Right kidney (tissue), 1 donor: ENCODE data around the gene CCDC88C.
"Not testable (repeated sequence)": the region's sequence is repeated elsewhere in the genome, so short reads cannot be mapped to it uniquely, and the experiment has no call there.

Source experiments
- DNase-seq: peaks from one replicate; pipeline ENCODE4 v3.0.0-alpha.2; 2016

CCDC88C gene

GRCh38 chr14:91244501-91244901 lies 173.1 kb downstream of the CCDC88C start, which contains the start of gene GPR68:
GPR68 (minus strand) TSS chr14:91244704; CDS start chr14:91235050, 9,654 bp downstream.
- peak; percentile 33 for DNase-seq

- DNase-seq = no peak
Observed at GRCh38 chr14:91243074-91243471, 174.5 kb downstream of the CCDC88C start.

- no peak for DNase-seq
Observed at GRCh38 chr14:91242635-91243034, 175.0 kb downstream of the CCDC88C start.

GRCh38 chr14:91241863-91242262 lies 175.8 kb downstream of the CCDC88C start:
- DNase-seq = no peak

GRCh38 chr14:91238661-91239060 lies 179.0 kb downstream of the CCDC88C start:
- DNase-seq = no peak

- DNase-seq = no peak
Observed at GRCh38 chr14:91238085-91238484, 179.5 kb downstream of the CCDC88C start.

- DNase-seq = no peak
Observed at GRCh38 chr14:91237219-91237618, 180.4 kb downstream of the CCDC88C start.

- no peak for DNase-seq
Observed at GRCh38 chr14:91235841-91236240, 181.8 kb downstream of the CCDC88C start.

- no peak for DNase-seq
Observed at GRCh38 chr14:91234791-91235114, 182.9 kb downstream of the CCDC88C start.

GRCh38 chr14:91233936-91234790 lies 183.5 kb downstream of the CCDC88C start:
- no peak for DNase-seq

- no peak for DNase-seq
Observed at GRCh38 chr14:91232603-91233002, 185.0 kb downstream of the CCDC88C start.

GRCh38 chr14:91232052-91232451 lies 185.6 kb downstream of the CCDC88C start:
- DNase-seq = no peak

- DNase-seq = no peak
Observed at GRCh38 chr14:91231446-91231845, 186.2 kb downstream of the CCDC88C start.

GRCh38 chr14:91230397-91231035 lies 187.1 kb downstream of the CCDC88C start:
- DNase-seq = no peak

GRCh38 chr14:91229743-91230200 lies 187.8 kb downstream of the CCDC88C start:
- no peak for DNase-seq

GRCh38 chr14:91229005-91229382 lies 188.6 kb downstream of the CCDC88C start:
- DNase-seq = no peak

- no peak for DNase-seq
Observed at GRCh38 chr14:91228112-91229004, 189.3 kb downstream of the CCDC88C start.

GRCh38 chr14:91227183-91227628 lies 190.4 kb downstream of the CCDC88C start:
- DNase-seq = no peak

GRCh38 chr14:91226360-91226759 lies 191.3 kb downstream of the CCDC88C start:
- DNase-seq = not testable (repeated sequence)

- no peak for DNase-seq
Observed at GRCh38 chr14:91225025-91225424, 192.6 kb downstream of the CCDC88C start.

GRCh38 chr14:91223028-91223783 lies 194.4 kb downstream of the CCDC88C start:
- DNase-seq = no peak
